Right lobe of liver (tissue), 6 donors: ENCODE results near the gene TSHZ1. TPM values are rescaled to one million over a fixed set of nuclear protein-coding genes. Genes with fewer than 3 reads are reported as not detected.

Experiments
- ATAC-seq, 4 donors: fragments of 200-7000 bp; cut with Tn5 transposase; one replicate each; pipeline ENCODE4 v1.9.1; 2020; ENCODE audit warnings: mild to moderate bottlenecking in 4 of 4, moderate library complexity in 4 of 4
- DNase-seq, 3 donors: peaks; one replicate each; pipeline ENCODE4 v3.0.0-alpha.2; 2020
- H3K27ac ChIP-seq, 3 donors: fragments of 200-600 bp; one replicate each; pipeline ENCODE4 v1.8.0; 2022
- H3K27me3 ChIP-seq, 2 donors: fragments of 200-600 bp; one replicate each; pipeline ENCODE4 v1.8.0; 2022
- H3K36me3 ChIP-seq, 4 donors: fragments of 200-600 bp; sonication (generic) in 1 of 4; one replicate each; pipeline versions ENCODE4 v1.5.1 to v1.8.0; 2017 to 2022; ENCODE audit warnings: control low read depth in 1 of 4
- H3K4me1 ChIP-seq, 4 donors: fragments of 200-600 bp; sonication (generic) in 1 of 4; one replicate each; pipeline versions ENCODE4 v1.5.1 to v1.8.0; 2017 to 2022; ENCODE audit warnings: control low read depth in 1 of 4
- H3K4me3 ChIP-seq, 3 donors: fragments of 200-600 bp; one replicate each; pipeline ENCODE4 v1.8.0; 2022
- H3K9me3 ChIP-seq, 4 donors: fragments of 200-600 bp; sonication (generic) in 1 of 4; one replicate each; pipeline versions ENCODE4 v1.5.1 to v1.8.0; 2017 to 2022; ENCODE audit warnings: control low read depth in 1 of 4
- POLR2A ChIP-seq: fragments of 450-650 bp; IDR thresholded peaks from one replicate; pipeline ENCODE4 v1.6.1; 2017; ENCODE audit warnings: antibody characterized with exemption, mild to moderate bottlenecking
- WGBS: methylation state at CpG from one replicate; pipeline ENCODE4 v1.1.6; 2018; ENCODE audit warnings: low coverage, low lambda C conversion rate; ENCODE audit not compliant: insufficient coverage; ENCODE audit errors: missing lambda C conversion rate; 5-methylcytosine and 5-hydroxymethylcytosine counted together
- intact Hi-C, 2 donors: fragments of 100-400 bp; cut with DNase I; formaldehyde crosslinking; loops; one replicate each; pipeline versions ENCODE4 v1.11.2 to v1.14.1; 2022
- total RNA-seq, 6 experiments: library from RNA; depleted of rRNA in 2 of 6; stranded (reverse); fragments of >200 nt in 2 of 6; fragmentation: NEBNext Ultra II Directional in 3 of 6; extraction: Animal tissue kit (Norgen Biotek cat#: 25700) in 3 of 6; gene quantifications; one replicate each; pipeline versions ENCODE4 v1.1.0 to v1.2.4, GENCODE V29; 2016 to 2023
- TF ChIP-seq, protein P1 (sequence below), 4 donors: fragments of 200-600 bp in 3 of 4; fragments of 450-650 bp in 1 of 4; IDR thresholded peaks; one replicate each; pipeline versions ENCODE4 v1.5.1 to v1.8.0; 2016 to 2022; ENCODE audit warnings: antibody characterized with exemption in 4 of 4, mild to moderate bottlenecking in 2 of 4
- donor health status: DM: no; HTN: yes; CAD: no.
- donor health status: DM: no; HTN: no; CAD: no.
- donor health status: DM: no; HTN: no; CAD: no.
- donor health status: DM: no; HTN: yes; CAD: no.
- donor health status: DM: no; HTN: yes; CAD: no.

TSHZ1 gene
- total RNA-seq, 6 experiments from 2014 or later, result 6.4 to 13.3 (median 9.6) TPM

- Histone ChIP-seq H3K4me3 (no peak overlapping the region), H3K9me3 (no peaks in the 10 kb centered on the region), H3K27me3 (no peaks in the 10 kb centered on the region), H3K4me1 (peaks cover 0 to 74% (median 27%) of the 10 kb centered on the region in 4 donors), H3K27ac (peak overlapping the region in 2 of 3 donors; percentile 45 to 51), H3K36me3 (no peaks in the 10 kb centered on the region)
- TF ChIP-seq POLR2A, result no peak
- TF ChIP-seq, protein P1, sequence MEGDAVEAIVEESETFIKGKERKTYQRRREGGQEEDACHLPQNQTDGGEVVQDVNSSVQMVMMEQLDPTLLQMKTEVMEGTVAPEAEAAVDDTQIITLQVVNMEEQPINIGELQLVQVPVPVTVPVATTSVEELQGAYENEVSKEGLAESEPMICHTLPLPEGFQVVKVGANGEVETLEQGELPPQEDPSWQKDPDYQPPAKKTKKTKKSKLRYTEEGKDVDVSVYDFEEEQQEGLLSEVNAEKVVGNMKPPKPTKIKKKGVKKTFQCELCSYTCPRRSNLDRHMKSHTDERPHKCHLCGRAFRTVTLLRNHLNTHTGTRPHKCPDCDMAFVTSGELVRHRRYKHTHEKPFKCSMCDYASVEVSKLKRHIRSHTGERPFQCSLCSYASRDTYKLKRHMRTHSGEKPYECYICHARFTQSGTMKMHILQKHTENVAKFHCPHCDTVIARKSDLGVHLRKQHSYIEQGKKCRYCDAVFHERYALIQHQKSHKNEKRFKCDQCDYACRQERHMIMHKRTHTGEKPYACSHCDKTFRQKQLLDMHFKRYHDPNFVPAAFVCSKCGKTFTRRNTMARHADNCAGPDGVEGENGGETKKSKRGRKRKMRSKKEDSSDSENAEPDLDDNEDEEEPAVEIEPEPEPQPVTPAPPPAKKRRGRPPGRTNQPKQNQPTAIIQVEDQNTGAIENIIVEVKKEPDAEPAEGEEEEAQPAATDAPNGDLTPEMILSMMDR (IDR thresholded peaks at IDR 0.05), result no peak
- intact Hi-C loops, result no loop called here
- ATAC-seq (peak in 1 of 4 donors; percentile 16), DNase-seq (no peak)
- 49% methylated on average over 6 of the region's 7 CpGs for WGBS
Observed at GRCh38 chr18:75216212-75216910, 5.8 kb downstream of the TSHZ1 start.

DNA sequence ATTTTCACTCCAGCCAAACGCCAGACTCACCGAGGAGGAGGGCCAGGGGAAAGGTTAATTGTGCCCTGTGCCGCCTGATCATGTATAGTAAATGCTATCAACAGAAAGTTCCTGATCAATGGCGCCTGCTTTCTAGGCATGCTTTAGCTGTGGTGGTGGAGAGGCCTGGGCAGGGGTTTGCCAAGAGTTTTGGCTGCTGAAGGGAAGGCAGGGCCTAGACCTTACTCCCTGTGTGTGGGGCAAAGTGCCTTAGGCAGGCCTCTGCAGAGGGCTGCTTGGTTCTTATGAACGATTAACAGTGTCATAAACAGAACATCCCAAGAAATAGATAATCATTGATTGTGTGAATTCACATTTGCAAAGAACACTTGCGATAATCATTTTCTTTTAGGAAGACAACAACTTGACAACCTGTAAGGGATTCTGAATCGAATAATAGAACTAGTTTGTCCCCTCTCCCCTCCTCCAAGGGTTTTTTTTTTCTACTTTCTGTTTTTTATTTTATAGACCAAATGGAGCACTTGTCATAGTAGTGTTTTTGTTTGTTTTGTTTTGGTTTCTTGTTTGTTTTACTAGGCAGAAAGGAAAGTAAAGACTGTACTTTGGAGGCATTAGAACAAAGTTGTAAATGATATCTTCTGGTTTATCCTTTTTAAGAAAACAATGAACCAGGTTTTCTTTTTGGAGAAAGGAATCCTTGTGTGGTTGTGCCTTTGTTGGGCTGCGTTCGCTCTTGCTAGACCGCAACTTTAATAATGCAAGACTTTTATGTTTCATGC lies 6.5 kb downstream of the TSHZ1 start:
- Histone ChIP-seq H3K27me3 (no peaks in the 10 kb centered on the region), H3K4me1 (peaks cover 0 to 74% (median 27%) of the 10 kb centered on the region in 4 donors), H3K27ac (peak overlapping the region in 2 of 3 donors; percentile 45 to 51), H3K9me3 (no peaks in the 10 kb centered on the region), H3K36me3 (no peaks in the 10 kb centered on the region), H3K4me3 (no peak overlapping the region)
- ATAC-seq (peak in 3 of 4 donors; percentile 67 to 77 (median 71)), DNase-seq (peak in 1 of 3 donors; percentile 59)
- TF ChIP-seq POLR2A, result no peak
- TF ChIP-seq, protein P1 (IDR thresholded peaks at IDR 0.05), result no peak
- 72% methylated on average over 7 of the region's 10 CpGs for WGBS
- intact Hi-C loops, result no loop called here

GRCh38 chr18:75218065-75218923 lies 7.7 kb downstream of the TSHZ1 start:
- DNase-seq, result no peak
- ATAC-seq, result no peak
- intact Hi-C loops, result no loop called here

More at GRCh38 chr18:75218065-75218923, 7.7 kb downstream of the TSHZ1 start:
- H3K27ac ChIP-seq, result no peak overlapping the region
- H3K27me3 ChIP-seq, result no peaks in the 10 kb centered on the region
- WGBS, result 83% methylated on average over 11 of the region's 12 CpGs
- H3K9me3 ChIP-seq, result no peaks in the 10 kb centered on the region
- peaks cover 0 to 64% (median 26%) of the 10 kb centered on the region in 4 donors for H3K4me1 ChIP-seq
- TF ChIP-seq, protein P1 (IDR thresholded peaks at IDR 0.05), result no peak
- no peak for TF ChIP-seq POLR2A
- H3K4me3 ChIP-seq, result no peak overlapping the region
- H3K36me3 ChIP-seq, result no peaks in the 10 kb centered on the region
